ENCODE data around the gene IL17RB.

IL17RB gene

DNA sequence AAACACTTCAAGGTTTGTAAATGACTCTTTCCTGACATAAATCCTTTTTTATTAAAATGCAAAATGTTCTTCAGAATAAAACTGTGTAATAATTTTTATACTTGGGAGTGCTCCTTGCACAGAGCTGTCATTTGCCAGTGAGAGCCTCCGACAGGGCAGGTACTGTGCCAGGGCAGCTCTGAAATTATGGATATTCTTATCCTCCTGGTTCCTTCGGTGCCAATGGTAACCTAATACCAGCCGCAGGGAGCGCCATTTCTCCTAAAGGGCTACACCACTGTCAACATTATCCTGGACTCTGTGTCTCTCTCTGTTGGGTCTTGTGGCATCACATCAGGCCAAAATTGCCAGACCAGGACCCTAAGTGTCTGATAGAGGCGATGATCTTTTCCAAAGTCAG, 33.1 kb upstream of the IL17RB start:
- no peak for DNase-seq

DNA sequence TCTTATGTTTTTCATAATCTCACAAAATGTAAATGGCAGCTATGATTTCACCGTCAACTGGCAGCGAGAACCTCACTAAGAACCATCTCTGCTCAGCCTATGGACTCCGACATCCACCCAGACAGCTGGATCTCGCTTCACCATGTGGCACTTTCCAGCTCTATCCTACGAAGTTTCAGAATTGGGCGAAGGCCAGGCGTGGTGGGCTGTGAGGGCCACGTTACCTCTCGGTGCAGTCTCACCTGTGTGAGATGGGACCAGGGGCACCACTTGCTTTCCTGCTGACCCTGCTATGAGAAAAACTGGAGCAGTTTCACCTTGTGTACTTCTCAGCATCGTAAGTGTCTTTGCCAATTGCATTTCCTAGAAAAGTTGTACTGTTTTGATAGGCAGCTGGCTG, 32.5 kb upstream of the IL17RB start:
- no peak for DNase-seq

DNA sequence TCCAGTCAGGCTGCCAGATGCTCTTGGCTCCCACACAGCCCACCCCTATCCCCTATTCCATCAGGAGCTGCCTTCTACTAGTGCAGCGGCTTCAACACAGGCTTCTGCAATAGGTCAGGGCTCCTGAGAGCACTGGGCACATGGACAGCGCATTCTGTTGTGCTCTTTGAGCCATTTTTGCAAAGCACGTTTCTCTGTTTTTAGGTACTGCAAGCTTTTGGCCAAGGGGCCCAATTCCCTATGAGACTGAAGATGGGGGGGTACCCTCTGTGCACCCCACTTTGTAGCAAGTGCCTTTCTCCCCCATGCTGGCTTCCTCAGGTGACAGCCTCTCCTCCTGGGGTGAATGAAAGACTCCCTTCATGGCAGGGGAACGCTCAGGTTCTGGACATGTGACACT, 31.3 kb upstream of the IL17RB start:
- no peak for DNase-seq

DNA sequence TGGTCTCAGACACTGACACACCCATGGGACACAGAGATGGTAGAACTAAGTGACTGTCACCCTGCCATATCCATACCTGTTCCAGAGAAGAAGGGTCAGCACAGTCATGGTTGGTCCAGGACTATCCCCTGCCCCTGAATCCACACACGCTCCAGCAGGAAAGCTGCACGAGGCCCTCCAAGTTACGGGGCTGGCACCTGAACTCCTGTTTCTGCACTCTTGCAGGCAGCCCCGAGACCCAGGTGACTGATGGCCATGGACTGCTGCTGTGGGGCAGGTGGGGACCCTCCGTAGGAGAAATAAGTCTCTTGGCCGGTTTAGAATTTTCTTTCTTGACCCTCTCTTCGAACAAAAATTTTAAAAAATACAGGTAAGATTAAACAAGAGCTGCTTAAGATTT, 30.7 kb upstream of the IL17RB start:
- no peak for DNase-seq

DNA sequence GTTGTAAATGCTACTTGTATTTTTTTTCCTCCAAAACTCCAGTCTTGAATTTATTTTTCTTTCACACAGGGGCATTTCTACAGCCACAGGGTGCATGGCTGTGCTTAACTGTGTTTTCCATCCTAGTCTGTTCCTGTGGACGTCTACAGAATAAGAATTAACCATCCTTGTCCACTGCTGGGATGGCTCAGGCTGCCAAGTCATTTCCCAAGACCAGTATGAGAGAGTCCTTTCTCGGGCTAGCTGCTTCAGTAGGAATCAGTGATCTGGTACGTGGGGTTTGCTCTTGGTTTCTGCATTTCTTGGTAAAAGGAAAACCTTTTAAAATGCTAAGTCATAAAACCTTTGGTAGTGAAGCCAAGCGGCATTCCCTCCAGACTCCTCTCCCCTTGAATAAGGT, 29.9 kb upstream of the IL17RB start:
- DNase-seq: peak in 1 of 2 donors; percentile 23

DNA sequence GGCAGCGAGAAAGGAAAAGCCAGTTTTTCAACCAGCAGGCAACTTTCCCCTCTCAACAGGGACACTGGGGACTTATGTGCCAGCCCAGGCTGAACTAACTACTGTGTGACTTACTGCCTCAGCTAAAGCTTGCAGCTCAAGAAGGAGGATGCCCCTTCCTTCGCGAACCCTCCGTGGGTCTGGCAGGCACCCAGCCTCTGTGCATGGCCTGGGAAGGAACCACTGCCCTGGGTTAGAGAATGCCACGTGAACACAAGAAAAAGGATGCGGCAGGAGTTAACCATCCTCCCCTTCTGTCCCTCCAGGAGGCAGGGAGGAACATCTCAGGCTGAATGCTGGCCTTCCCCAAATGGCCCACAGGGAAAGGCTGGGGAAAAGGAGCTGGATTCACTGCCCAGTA, 29.2 kb upstream of the IL17RB start:
- no peak for DNase-seq

DNA sequence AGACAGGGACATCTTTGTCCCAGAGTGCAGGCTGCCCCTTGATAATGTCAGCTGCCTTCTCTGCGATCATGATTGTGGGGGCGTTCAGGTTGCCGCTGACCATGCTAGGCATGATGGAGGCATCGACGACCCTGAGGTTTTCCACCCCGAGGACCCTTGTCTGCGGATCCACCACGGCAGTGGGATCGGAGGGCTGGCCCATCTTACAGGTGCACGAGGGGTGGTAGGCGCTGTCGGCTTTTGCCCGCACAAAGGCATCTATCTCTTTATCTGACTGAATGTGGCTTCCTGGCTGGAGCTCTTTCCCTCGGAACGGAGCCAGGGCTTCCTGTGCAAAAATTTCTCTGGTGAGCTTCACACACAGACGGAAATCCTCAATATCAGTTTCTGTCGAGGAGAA, 28.6 kb upstream of the IL17RB start:
- no peak for DNase-seq

DNA sequence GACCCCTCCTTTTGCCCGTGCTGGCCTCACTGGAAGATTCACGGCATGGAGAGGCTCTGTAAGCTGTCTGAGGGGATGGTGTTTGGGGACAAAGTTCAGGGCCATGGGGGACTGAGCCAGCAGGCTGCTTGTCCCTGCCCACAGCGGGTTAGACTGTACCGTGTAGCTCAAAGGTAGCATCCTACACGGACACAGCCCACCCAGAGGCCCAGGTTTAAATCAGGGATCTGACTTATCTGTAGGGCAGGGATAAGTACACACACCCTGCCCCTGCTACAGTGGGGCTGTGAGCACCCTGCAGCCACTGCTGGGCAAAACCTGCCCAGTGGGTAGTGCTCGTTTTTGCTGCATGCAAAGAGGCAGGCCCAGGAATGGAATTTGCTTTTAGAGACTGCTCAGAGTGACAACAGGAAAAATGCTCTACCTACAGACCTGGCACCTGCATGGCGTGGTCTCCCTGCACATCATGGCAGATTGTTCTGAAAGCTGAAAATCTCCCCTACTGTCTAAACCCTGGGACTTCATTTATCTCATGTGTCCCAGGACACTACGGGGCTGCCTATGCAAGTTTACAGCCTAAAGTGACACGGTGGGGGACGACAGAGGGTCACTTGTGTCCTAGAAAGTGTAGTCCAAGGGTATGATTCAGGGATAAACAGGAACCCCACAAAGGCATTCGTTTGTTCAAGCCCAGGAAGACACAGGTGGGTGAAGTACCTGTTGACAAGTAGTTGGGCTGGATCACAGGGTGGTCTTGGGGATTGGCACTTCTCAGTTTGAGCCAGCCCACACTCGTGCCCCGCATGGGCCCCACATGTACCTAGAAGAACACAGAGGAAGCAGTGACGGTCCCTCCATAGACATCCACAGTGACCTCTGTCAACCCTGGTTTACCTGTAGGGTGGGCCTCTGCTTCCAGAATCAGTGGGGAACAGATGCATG, 27.9 kb upstream of the IL17RB start:
- DNase-seq: no peak

DNA sequence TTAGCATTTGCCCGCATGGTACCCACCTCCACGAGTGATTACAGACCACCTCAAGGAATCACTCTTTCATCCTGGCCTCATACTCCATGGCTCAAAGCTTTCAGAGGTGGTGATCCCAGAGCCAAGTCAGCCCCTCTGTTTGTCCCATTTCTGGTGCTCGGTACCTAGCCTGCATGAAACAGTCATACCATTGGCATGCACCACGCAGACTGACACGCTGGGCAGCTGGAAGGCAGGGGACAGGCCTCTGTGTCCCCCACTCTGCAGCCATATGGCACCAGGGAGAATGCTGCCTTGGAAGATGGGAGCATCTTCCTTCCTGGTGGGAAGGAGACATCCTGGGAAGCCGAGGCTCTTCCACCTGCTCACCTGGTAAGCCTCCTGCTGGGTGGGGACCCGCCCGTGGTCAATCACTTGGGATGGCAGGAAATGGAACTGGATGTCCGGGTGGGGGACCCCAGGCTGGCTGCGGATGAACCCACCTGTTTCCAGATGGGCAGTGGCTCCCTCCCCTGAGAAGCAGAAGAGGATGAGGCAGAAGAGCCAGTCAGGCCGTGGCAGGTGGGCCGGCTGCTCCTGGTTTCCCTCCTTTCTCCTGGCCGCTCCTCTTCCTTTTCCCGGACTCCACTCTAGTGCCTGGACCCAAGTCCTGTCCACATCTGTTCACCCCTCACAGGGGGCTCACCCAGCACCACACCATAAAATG, 27.1 kb upstream of the IL17RB start:
- no peak for DNase-seq

DNA sequence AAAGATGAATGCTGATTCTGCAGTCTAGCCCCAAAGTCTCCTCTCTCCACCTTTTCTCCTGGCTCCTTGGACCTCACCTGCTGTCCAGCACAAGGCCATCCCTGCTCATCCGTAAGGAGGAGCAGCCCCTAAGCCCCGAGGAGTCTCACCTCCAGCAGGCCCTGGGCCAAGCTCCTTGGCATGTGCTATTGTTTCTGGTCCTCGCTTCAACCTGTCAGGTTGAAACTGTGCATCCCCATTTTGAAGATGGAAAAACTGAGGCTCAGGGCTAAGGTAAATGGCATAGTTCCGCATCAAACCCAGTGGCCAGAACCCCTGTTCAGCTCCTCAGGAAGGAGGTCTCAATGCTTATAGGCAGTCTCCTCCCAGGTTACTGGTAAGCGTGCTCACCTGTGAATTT, 26.3 kb upstream of the IL17RB start:
- no peak for DNase-seq

DNA sequence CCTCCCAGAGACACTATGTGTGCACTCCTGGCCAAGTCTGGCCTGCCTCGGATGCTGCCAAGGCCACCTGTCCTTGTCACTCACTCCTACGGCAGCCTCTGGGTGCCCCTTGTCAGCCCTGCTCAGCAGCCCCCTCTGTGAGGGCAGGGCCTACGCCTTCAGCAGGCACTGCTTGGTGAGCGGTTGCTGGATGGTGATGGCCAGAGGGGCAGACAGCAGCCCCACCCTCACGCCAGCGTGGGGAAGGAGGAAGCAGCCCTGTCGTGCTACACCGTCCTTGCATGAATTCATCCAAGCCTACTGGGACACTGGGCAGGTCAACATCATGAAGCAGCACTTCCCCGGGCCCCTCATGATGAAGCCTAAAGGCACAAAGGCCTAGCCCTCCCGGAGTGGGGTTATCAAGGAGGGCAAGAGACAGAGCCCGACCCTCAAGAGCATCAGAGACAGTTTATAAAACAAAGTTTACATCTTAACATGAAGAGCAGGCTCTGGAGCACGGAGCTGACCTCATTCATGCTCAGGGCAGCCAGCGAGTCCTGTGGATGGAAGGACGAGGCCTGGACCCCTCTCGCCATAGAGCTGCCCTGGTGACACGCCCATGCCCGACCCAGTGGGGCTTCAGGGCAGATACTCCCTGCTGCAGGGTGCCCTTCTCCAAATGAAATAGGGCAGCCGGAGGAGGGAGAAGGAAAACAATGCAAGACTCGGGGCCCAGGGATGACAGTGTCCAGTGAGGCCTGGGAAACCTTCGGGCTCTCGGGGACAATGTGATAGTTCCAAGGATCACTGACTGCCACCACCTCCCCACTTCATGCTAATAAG, 25.4 kb upstream of the IL17RB start:
- no peak for DNase-seq

DNA sequence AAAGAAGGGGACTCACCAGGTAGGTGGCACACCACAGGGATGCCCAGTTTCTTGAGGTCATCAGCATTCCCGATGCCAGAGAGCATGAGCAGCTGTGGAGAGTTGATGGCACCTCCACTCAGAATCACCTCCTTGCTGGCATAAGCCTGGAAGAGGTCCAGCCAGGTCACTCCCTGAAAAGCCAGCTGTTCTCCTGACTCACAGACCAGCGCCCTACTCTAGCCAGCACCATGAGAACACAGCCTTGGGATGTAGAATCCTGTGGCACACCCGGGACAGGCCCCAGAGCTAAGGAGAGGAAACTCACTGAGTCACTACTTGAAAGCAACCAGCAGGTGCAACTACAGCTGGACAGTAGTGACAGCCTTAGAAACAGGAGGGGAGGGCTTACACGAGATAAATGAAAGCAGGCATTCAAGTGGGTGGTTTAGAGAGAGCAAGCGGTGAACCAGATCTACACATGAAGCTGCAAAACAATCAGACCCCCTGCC, 24.7 kb upstream of the IL17RB start:
- no peak for DNase-seq

DNA sequence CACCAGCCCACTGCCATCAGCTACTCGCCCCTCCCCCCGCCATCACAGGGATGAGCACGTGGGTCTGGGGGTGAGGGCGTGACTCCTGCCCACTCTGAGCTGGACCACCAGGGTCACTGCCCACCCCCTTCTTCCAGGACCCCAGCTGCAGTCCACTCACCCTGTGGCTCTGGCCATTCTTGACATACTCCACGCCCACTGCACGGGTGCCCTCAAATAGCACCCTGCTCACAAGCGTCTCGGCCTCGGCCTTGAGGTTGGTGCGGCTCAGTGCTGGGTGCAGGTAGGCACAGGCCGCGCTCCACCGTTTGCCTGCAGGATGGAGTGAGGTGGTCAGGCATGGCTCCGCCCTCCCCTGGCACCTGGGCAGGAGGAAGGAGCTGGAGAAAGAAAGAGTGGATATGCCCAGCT, 24.0 kb upstream of the IL17RB start:
- DNase-seq: no peak

DNA sequence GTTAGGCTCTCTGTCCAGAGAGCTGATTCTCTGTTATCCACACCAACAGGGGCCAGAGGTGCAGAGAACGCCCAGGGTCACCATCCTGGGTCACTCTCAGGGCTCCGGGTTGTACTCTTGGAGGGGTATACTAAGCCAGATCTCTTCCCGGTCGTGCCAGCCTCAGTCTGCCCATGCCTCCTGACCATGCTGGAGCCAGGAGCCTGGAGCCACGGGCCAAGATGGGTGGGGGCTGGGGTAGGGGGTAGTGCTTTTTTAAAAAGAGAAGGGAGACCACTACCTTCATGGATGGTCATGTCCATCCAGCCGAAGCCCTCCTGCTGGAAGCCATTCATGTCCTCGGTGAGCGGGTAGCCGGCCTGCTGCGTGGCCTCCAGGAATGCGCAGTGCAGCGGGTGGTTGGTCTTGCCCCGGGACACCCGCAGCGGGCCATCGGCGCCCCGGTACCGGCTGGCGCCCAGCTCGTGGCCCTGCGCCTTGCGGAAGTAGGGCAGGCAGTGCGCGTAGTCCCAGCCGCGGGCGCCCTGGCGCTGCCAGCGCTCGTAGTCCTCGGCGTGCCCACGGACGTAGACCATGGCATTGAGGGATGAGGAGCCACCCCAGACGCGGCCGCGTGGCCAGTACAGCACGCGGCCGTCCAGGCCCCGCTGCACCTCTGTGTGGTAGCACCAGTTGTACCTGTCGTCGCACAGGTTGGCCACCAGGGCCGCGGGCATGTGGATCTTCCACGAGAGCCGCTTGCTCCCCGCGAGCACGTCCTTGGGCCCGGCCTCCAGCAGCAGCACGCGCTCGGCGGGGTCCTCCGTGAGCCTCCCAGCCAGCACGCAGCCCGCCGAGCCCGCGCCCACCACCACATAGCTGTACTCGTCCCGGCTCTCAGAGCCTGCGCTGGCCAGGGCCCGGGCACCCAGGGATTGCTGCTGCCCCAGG, 23.1 kb upstream of the IL17RB start:
- DNase-seq: no peak

DNA sequence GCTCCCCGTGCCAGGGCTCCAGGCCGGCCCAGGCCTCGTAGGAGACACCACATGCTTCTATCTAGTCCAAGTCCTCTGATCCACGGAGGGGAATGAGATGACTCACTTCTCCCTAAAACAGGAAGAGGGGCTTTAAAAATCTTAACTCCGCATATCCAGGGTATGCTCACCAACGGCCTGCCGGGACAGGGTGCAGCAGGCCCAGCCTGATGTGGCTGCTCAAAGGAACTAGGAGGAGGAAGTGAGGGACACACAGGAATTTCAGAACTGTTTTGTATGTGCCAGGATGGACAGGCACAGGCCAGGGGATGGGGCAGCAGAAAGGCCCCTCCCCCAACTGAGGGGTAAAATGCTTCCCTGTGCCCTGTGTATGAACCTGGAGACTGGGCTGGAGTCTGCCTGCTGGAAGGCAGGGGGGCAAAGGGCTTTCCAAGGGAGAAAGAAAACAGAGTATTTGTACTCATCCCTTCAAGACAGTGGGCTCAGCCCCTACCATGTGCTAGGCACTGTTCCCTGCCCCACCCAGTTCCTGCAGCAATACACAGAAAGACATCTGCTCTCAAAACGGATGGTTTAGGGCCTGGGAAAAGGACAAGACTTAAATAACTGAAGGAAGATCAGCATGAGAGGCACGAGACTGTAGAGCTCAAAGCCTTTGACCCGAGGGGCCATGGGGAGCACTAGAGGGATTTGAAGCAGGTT, 22.3 kb upstream of the IL17RB start:
- DNase-seq: no peak

DNA sequence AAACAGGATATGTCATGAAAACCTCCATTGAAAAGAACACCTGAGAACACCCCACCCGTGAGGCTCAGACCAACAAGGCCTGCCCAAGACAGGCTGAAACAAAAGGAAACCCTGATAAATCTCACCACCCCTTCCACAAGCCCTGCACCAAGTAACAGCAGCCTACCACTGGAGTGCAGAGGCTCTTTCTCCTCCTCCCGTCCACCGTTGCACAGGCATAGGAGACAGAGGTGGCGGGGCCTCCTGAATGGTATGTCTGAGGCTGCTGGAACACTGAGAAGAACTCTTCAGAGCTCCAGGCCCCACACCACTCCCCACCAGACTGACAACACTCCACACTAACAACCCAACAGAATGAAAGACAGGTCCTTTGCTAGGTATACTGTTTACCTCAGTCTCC, 21.6 kb upstream of the IL17RB start:
- DNase-seq: no peak

DNA sequence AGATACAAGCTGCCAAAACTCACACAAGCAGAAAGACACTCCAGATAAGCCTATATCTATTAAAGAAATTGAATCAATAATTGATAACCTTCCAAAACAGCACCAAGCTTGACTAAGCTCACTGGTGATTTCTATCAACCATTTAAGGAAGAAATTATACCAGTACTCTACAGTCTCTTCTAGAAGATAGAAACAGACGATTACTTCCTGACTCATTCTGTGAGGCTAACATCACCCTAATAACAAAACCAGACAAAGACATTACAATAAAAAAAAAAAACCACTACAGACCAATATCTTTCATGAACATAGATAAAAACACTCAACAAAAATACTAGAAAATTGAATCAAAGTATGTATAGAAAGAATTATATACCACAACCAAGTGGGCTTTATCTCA, 20.3 kb upstream of the IL17RB start:
- DNase-seq: no peak

DNA sequence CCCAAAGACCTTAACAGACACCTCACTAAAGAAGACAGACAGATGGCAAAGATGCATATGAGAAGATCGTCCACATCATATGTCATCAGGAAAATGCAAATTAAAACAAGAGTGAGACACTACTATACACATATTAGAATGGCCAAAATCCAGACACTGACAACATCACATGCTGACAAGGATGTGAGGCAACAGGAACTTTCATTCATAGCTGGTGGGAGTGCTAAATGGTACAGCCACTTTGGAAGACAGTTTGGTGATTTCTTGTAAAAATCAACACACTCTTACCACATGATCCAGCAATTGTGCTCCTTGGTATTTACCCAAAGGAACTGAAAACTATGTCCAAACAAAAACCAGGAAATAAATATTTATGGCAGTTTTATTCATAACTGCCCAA, 17.8 kb upstream of the IL17RB start:
- DNase-seq: no peak

DNA sequence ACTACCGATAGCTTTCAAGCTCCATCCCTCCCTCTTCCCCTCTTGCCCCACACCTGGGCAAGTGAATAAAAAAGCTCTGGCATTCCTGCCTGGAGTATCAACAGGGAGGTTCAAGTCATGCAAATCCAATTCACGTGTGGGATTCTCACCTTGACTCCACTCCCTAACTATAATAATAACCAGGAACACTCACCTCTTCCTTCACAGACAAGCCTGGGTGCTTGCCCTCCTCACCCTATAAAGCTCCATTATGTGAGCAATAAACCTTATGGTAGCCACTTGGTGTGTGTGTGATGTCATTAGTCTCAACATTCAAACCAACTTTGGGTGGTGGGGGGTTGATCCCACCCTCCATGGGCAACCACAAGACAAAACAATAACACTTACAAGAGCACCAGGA, 16.8 kb upstream of the IL17RB start:
- no peak for DNase-seq

DNA sequence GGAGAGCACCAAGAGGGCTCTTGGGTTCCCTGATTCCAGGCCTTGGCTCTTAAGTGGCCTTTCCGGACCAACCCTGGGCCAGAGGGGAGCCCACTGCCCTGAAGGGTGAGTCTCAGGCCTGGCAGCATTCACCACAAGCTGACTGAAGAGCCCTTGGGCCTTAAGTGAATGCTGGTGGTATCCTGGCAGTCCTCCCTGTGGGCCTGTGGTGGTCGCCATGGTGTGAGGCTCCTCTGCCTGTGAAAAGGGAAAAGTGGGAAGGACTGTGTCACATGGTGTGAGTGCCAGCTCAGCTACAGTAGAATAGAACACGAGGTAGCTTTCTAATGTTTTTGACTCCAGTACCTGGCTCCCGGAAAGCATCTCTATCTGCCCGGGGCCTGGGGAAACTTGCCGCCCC, 15.4 kb upstream of the IL17RB start:
- no peak for DNase-seq

DNA sequence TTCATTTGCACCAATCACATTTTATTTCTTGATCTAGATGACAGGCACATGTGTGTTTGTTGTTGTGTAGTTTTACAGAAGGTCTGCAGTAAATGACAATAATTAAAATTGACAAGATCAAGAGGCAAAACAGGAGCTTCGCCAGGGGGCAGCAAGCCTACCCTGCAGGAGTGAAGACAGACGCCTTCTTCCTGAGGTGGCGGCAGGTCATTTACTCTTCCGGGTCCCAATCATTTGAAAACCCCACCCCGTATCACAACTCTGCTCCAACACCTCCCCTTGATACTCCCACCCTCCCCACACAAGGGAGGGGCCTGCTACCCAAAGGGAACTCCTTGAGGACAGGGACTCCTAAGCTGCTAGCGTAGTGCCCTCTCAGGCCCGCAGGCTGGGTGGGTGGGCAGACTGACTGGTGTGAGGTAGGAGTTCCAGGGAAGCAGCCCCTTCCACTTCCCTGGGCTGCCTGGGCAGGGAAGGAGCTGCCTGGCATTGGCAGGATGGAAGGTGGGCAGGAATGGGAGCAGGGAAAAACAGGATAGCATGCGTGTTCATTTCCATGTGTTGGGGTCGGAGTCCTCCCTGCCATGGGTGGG, 13.2 kb upstream of the IL17RB start:
- no peak for DNase-seq

All from hippocampal formation (tissue), 2 donors.